ENCODE measurements around the gene TRMT10A.
A peak's percentile ranks its signal among the peaks of the same experiment; 100 is the strongest.
"Not testable (repeated sequence)": the region's sequence is repeated elsewhere in the genome, so short reads cannot be mapped to it uniquely, and the experiment has no call there.

TRMT10A gene

GRCh38 chr4:99536271-99536670 is 27.6 kb downstream of the TRMT10A start:
- TF ChIP-seq, protein P1, sequence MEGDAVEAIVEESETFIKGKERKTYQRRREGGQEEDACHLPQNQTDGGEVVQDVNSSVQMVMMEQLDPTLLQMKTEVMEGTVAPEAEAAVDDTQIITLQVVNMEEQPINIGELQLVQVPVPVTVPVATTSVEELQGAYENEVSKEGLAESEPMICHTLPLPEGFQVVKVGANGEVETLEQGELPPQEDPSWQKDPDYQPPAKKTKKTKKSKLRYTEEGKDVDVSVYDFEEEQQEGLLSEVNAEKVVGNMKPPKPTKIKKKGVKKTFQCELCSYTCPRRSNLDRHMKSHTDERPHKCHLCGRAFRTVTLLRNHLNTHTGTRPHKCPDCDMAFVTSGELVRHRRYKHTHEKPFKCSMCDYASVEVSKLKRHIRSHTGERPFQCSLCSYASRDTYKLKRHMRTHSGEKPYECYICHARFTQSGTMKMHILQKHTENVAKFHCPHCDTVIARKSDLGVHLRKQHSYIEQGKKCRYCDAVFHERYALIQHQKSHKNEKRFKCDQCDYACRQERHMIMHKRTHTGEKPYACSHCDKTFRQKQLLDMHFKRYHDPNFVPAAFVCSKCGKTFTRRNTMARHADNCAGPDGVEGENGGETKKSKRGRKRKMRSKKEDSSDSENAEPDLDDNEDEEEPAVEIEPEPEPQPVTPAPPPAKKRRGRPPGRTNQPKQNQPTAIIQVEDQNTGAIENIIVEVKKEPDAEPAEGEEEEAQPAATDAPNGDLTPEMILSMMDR (conservative IDR thresholded peaks at IDR 0.05; ENCODE audit: low read depth) = no peak
- no peak overlapping the region for H3K27ac ChIP-seq
- ChIA-PET CTCF (no interaction called here), POLR2A (ENCODE audit: low non-redundant PET) (no interaction called here)
- no peak for DNase-seq (ENCODE audit: low spot score)

- H3K27ac ChIP-seq; DNase-seq (ENCODE audit: low spot score); POLR2A ChIA-PET (ENCODE audit: low non-redundant PET); CTCF ChIA-PET: not testable (repeated sequence)
These were observed 29.1 kb downstream of the TRMT10A start for GRCh38 chr4:99534699-99535098.

DNA sequence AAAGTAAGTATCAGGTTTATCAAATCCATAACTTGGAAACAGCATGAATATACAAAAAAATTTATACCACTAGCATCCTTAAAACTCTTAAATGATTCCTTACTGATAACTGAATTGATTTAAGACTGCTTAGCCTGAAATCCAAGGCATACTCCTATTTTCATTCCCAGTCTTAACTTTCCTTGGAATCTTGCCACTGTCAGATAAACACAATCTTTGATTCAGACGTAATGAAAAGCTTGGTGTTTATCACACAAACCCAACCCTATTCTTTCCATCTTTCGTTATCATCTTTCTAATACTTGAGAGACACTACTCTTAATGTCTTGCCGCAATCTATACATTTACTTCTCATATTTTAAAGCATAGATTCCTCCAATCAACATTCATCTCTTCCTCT is 33.9 kb downstream of the TRMT10A start:
- CTCF ChIA-PET = no interaction called here
- H3K27ac ChIP-seq = no peak overlapping the region

DNA sequence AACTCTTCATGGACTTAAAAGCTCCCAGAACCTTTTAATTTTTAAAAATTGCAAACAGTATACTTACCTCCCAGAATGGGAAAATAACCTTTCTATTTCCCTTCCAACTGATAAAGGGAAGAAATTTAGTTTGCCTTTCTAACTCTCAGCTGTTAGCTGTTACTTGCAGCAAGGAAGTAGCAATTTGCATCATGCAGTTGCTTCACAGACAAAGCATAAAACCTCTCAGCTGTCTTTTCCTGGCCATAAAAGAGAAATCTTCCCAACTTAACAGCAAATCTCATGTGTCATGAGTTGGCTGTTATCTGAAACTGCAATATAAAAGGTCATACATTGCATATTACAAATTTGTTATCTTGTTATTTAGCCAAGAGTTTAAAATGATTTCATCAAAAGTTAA is 34.6 kb downstream of the TRMT10A start:
- ChIA-PET CTCF (interaction anchor here (1.0 kb wide), 1 partner anchor 193 kb away, joined by 4 read pairs; no protein-coding TSS in a partner anchor), POLR2A (ENCODE audit: low non-redundant PET) (no interaction called here)
- no peak for DNase-seq (ENCODE audit: low spot score)
- H3K27ac ChIP-seq = no peak overlapping the region
- TF ChIP-seq, protein P1 (conservative IDR thresholded peaks at IDR 0.05; ENCODE audit: low read depth) = no peak

More for the DNA sequence above, 33.9 kb downstream of the TRMT10A start:
- DNase-seq (ENCODE audit: low spot score) = no peak
- POLR2A ChIA-PET (ENCODE audit: low non-redundant PET) = no interaction called here
- TF ChIP-seq, protein P1 (conservative IDR thresholded peaks at IDR 0.05; ENCODE audit: low read depth) = no peak

- TF ChIP-seq, protein P1 (conservative IDR thresholded peaks at IDR 0.05; ENCODE audit: low read depth) = no peak
- ChIA-PET CTCF (interaction anchor here (0.8 kb wide), 1 partner anchor 9 kb away, joined by 6 read pairs; no protein-coding TSS in a partner anchor), POLR2A (ENCODE audit: low non-redundant PET) (no interaction called here)
- no peak for DNase-seq (ENCODE audit: low spot score)
- H3K27ac ChIP-seq = no peak overlapping the region
These were observed 45.1 kb downstream of the TRMT10A start for GRCh38 chr4:99518601-99519295.

DNA sequence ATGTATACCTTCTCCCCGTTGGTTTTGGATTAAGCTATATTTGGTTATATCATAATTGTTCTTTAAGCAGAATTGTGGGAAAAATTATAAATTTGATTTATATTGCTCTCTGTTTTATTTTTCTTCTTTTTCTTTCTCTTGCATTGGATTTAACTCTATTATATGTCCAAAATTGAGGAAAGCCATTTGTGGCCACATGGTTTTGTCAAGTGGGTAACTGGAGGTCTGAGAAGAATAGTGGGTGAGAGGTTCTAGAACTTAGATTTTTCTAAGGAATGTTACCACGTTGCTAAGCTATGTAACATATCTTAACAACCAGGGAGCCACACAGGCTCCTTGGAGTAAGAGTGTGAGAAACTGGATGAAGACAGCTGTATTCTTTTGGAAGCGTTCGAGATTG is 53.1 kb downstream of the TRMT10A start, which contains the start of gene C4orf17:
Gene C4orf17 (plus strand): TSS at position 301 of the 400 bp plus-strand sequence. CDS start 2,061 bp downstream, outside the sequence.
- CTCF ChIA-PET = interaction anchor here (1.2 kb wide), 1 partner anchor 8 kb away, joined by 6 read pairs; no protein-coding TSS in a partner anchor
- TF ChIP-seq, protein P1 (conservative IDR thresholded peaks at IDR 0.05; ENCODE audit: low read depth) = no peak
- no peak for DNase-seq (ENCODE audit: low spot score)
- H3K27ac ChIP-seq = no peak within 1 kb of the TSS
- POLR2A ChIA-PET (ENCODE audit: low non-redundant PET) = no interaction called here

DNA sequence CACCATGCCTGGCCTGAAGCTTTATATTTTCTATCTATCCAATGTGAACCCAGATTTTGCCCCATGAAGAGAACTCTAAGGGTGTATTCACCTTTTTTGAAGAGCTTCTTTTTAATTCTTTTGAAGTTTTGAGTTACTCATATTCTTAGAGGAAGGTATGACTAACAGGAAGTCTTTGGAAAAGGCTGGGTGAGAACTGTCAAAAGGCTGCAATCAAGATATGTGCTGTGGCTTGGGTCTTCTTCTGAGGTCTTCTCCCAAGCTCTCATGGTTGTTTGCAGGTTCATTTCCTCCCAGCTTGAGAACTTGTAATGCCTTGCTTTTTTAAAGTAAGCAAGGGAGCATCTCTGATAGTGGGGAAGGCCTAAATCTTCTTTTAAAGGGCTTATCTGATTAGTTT is 56.1 kb downstream of the TRMT10A start:
- TF ChIP-seq, protein P1 (conservative IDR thresholded peaks at IDR 0.05; ENCODE audit: low read depth) = no peak
- CTCF ChIA-PET = no interaction called here
- peak; percentile 26 for DNase-seq (ENCODE audit: low spot score)
- POLR2A ChIA-PET (ENCODE audit: low non-redundant PET) = no interaction called here
- H3K27ac ChIP-seq = no peak overlapping the region

Measured in RWPE1 (cell line).